ENCODE results near the gene HIPK1. TPM values are rescaled to one million over a fixed set of nuclear protein-coding genes. Genes with fewer than 3 reads are reported as not detected.

The HIPK1 gene
- total RNA-seq, 1 donor from 2014 or later, result 12.7 TPM

DNA sequence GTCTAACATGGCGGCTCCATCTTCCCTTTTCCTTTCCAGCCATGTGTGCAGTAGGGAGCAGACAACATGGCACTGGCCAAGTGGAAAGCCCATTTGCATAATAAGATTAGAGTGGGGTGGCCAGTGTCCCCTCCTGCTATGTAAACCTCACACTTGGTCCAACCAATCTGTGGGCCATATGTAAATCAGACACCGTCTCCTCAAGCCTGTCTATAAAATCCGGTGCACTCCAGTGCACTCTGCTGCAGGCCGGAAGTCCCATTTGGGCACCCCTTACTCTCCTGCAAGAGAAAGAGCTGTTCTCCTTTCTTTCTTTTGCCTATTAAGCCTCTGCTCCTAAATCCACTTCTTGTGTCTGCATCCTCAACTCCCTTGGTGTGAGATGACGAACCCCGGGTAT, 94.3 kb downstream of the HIPK1 start:
- DNase-seq (ENCODE audit: low read depth), result no peak
- H3K4me3 ChIP-seq (ENCODE audit: low read depth, low read length), result no peak overlapping the region

DNA sequence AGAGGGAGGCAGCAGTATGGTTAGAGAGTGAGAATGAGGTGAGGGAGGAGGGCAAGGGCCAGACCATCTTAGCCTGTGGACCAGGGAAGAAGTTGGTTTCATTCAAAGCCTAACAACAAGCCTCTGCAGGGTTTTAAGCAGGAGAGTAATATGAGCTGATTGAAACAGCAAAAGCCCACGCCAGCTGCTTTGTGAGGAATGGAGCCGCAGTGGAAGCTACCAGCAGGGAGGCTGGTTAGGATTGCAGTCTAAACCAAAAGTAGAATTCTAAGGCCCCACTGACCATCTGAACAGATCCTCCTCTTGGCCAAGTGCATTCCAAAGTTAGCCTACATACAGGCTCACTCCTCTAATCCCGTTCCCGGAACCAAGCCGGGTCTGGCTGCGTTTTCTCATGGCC, 94.9 kb downstream of the HIPK1 start:
- no peak for DNase-seq (ENCODE audit: low read depth)
- TF ChIP-seq, protein P1, sequence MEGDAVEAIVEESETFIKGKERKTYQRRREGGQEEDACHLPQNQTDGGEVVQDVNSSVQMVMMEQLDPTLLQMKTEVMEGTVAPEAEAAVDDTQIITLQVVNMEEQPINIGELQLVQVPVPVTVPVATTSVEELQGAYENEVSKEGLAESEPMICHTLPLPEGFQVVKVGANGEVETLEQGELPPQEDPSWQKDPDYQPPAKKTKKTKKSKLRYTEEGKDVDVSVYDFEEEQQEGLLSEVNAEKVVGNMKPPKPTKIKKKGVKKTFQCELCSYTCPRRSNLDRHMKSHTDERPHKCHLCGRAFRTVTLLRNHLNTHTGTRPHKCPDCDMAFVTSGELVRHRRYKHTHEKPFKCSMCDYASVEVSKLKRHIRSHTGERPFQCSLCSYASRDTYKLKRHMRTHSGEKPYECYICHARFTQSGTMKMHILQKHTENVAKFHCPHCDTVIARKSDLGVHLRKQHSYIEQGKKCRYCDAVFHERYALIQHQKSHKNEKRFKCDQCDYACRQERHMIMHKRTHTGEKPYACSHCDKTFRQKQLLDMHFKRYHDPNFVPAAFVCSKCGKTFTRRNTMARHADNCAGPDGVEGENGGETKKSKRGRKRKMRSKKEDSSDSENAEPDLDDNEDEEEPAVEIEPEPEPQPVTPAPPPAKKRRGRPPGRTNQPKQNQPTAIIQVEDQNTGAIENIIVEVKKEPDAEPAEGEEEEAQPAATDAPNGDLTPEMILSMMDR (conservative IDR thresholded peaks at IDR 0.05; ENCODE audit: low read depth, low read length), result no peak
- H3K4me3 ChIP-seq (ENCODE audit: low read depth, low read length), result no peak overlapping the region

More for the DNA sequence above, 94.3 kb downstream of the HIPK1 start:
- TF ChIP-seq, protein P1 (conservative IDR thresholded peaks at IDR 0.05; ENCODE audit: low read depth, low read length), result no peak

DNA sequence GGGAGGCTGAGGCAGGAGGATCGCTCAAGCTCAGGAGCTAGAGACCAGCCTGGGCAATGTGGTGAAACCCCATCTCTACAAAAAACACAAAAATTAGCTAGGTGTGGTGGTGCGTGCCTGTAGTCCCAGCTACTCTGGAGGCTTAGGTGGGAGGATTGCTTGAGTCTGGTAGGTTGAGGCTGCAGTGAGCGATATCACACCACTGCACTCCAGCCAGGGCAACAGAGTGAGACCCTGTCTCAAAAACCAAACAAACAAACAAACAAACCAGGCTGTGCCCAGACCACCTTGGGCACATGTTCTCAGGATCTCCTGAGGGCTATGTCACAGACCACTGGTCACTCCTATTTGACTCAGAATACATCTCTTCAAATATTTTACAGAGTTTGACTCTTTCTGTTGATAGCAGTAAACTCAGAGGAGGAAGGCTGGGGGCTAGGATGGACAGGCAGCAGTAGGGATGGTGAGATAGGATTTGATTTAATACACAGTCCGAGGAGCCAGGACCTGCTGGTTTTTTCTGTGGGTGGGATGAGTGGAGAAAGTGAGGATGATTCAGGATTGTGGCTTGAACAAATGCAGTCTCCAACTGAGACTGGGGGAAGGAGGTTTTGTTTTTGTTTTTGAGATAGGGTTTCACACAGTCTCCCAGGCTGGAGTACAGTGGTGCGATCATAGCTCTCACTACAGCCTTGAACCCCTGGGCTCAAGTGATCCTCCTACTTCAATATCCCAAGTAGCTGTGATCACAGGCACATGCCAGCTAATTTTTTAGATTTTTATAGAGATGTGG, 96.7 kb downstream of the HIPK1 start:
- no peak for DNase-seq (ENCODE audit: low read depth)

DNA sequence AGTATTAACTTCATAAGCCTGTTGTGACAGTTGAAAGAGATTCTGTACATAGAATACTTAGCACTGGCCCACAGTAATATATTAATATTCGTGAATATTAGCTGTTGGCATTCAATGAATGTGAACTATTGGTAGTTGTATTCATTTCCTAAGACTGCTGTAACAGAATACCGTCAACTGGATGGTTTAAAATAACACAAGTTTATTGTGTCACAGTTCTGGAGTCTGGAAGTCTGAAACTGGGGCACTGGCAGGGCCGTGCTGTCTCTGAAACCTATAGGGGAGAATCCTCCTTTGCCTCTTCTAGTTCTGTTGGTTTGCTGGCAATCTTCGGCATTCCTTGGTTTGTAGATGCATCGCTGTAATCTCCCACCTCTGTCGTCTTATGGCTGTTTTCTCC, 97.7 kb downstream of the HIPK1 start:
- TF ChIP-seq, protein P1 (conservative IDR thresholded peaks at IDR 0.05; ENCODE audit: low read depth, low read length), result no peak
- DNase-seq (ENCODE audit: low read depth), result no peak
- H3K4me3 ChIP-seq (ENCODE audit: low read depth, low read length), result no peak overlapping the region

More for the DNA sequence above, 96.7 kb downstream of the HIPK1 start:
- TF ChIP-seq, protein P1 (conservative IDR thresholded peaks at IDR 0.05; ENCODE audit: low read depth, low read length), result no peak
- no peak overlapping the region for H3K4me3 ChIP-seq (ENCODE audit: low read depth, low read length)

Other genes starting within 250 kb of the HIPK1 start
- 18.9 and 32.9 TPM in 2 replicates for gene PHTF1, start 169.8 kb upstream of the HIPK1 start, total RNA-seq
- 11.1 and 27.7 TPM in 2 replicates for gene RSBN1, start 116.8 kb upstream of the HIPK1 start, total RNA-seq
- 0.07 TPM in 1 of 2 replicates, not detected in the other for gene PTPN22, start 57.6 kb upstream of the HIPK1 start, total RNA-seq
- 0.06 and 0.14 TPM in 2 replicates for gene BCL2L15, start 41.7 kb upstream of the HIPK1 start, total RNA-seq
- 9.8 and 12.3 TPM in 2 replicates for gene AP4B1, start 24.5 kb upstream of the HIPK1 start, total RNA-seq
- 7.0 and 14.1 TPM in 2 replicates for gene DCLRE1B, start 24.0 kb upstream of the HIPK1 start, total RNA-seq
- 0.12 and 1.0 TPM in 2 replicates for gene OLFML3, start 50.1 kb downstream of the HIPK1 start, total RNA-seq
- gene SYT6, start 224.5 kb downstream of the HIPK1 start, total RNA-seq, result not detected in 2 replicates

Measured in epithelial cell of proximal tubule (primary cell).